ENCODE results near the gene NAA60. TPM values are rescaled to one million over a fixed set of nuclear protein-coding genes. Genes with fewer than 3 reads are reported as not detected.

NAA60 gene
- total and polyA plus RNA-seq, 2 experiments from 2014 or later, result 11.2 to 49.4 TPM

GRCh38 chr16:3485821-3486505 is 42.5 kb downstream of the NAA60 start:
- Histone ChIP-seq H4K20me1 (ENCODE audit: insufficient read depth) (no peaks in the 10 kb centered on the region), H3F3A (ENCODE audit: insufficient read depth) (no peaks in the 10 kb centered on the region), H3K4me1 (ENCODE audit: insufficient read depth) (no peaks in the 10 kb centered on the region), H3K4me2 (ENCODE audit: unreplicated experiment) (no peak overlapping the region), H3K9me2 (ENCODE audit: insufficient read depth) (no peaks in the 10 kb centered on the region), H3K27me3 (replicated peaks; ENCODE audit: insufficient read depth) (no peaks in the 10 kb centered on the region), H3K27ac (no peak overlapping the region), H2AFZ (no peak overlapping the region), H3K9me3 (ENCODE audit: low read depth) (no peaks in the 10 kb centered on the region), H3K9ac (no peak overlapping the region), H3K4me3 (no peak overlapping the region), H3K79me2 (ENCODE audit: insufficient read depth) (peaks cover 13% of the 10 kb centered on the region; the same call in 1 of the 2 replicates), H3K36me3 (ENCODE audit: low read depth) (peaks cover 18% of the 10 kb centered on the region; the same call in 1 of the 2 replicates)
- no peak for DNase-seq
- WGBS, 2 experiments (ENCODE audit: low coverage in 1 of 2, low lambda C conversion rate in 2 of 2, missing lambda C conversion rate in 2 of 2), result 87 to 91% methylated on average over 20 of the region's 20 CpGs
- in situ Hi-C loops (cut with MboI), result no loop called here
- TF ChIP-seq EZH2phosphoT487 (IDR thresholded peaks at IDR 0.05; ENCODE audit: insufficient read depth, low read depth), result no peak
- no peak for TF ChIP-seq EZH2 (IDR thresholded peaks at IDR 0.05; ENCODE audit: insufficient read depth, poor library complexity, severe bottlenecking)

- WGBS, 2 experiments (ENCODE audit: low coverage in 1 of 2, low lambda C conversion rate in 2 of 2, missing lambda C conversion rate in 2 of 2), result 92 to 93% methylated on average over 23 to 24 of the region's 24 CpGs
- in situ Hi-C loops (cut with MboI), result no loop called here
- Histone ChIP-seq H4K20me1 (ENCODE audit: insufficient read depth) (no peaks in the 10 kb centered on the region), H3K79me2 (ENCODE audit: insufficient read depth) (peaks cover 6% of the 10 kb centered on the region; the same call in 1 of the 2 replicates), H2AFZ (no peak overlapping the region), H3K36me3 (ENCODE audit: low read depth) (peaks cover 18% of the 10 kb centered on the region; the same call in 1 of the 2 replicates), H3F3A (ENCODE audit: insufficient read depth) (no peaks in the 10 kb centered on the region), H3K4me1 (ENCODE audit: insufficient read depth) (no peaks in the 10 kb centered on the region), H3K4me3 (no peak overlapping the region), H3K9ac (no peak overlapping the region), H3K9me3 (ENCODE audit: low read depth) (no peaks in the 10 kb centered on the region), H3K9me2 (ENCODE audit: insufficient read depth) (no peaks in the 10 kb centered on the region), H3K27me3 (replicated peaks; ENCODE audit: insufficient read depth) (no peaks in the 10 kb centered on the region), H3K4me2 (ENCODE audit: unreplicated experiment) (no peak overlapping the region), H3K27ac (no peak overlapping the region)
- no peak for DNase-seq
- TF ChIP-seq EZH2 (IDR thresholded peaks at IDR 0.05; ENCODE audit: insufficient read depth, poor library complexity, severe bottlenecking), result no peak
- no peak for TF ChIP-seq EZH2phosphoT487 (IDR thresholded peaks at IDR 0.05; ENCODE audit: insufficient read depth, low read depth)
These were observed 43.2 kb downstream of the NAA60 start for GRCh38 chr16:3486506-3487215.

- Histone ChIP-seq H3K36me3 (ENCODE audit: low read depth) (peaks cover 13% of the 10 kb centered on the region; the same call in 1 of the 2 replicates), H3K27ac (no peak overlapping the region), H3K9me3 (ENCODE audit: low read depth) (no peaks in the 10 kb centered on the region), H3K27me3 (replicated peaks; ENCODE audit: insufficient read depth) (no peaks in the 10 kb centered on the region), H2AFZ (no peak overlapping the region), H3K4me3 (no peak overlapping the region), H3K79me2 (ENCODE audit: insufficient read depth) (no peaks in the 10 kb centered on the region), H3K9ac (no peak overlapping the region), H3K4me1 (ENCODE audit: insufficient read depth) (no peaks in the 10 kb centered on the region), H3K4me2 (ENCODE audit: unreplicated experiment) (no peak overlapping the region), H3F3A (ENCODE audit: insufficient read depth) (no peaks in the 10 kb centered on the region), H4K20me1 (ENCODE audit: insufficient read depth) (no peaks in the 10 kb centered on the region), H3K9me2 (ENCODE audit: insufficient read depth) (no peaks in the 10 kb centered on the region)
- 86 to 89% methylated on average over 24 of the region's 24 CpGs for WGBS, 2 experiments (ENCODE audit: low coverage in 1 of 2, low lambda C conversion rate in 2 of 2, missing lambda C conversion rate in 2 of 2)
- in situ Hi-C loops (cut with MboI), result no loop called here
- no peak for DNase-seq
- TF ChIP-seq EZH2phosphoT487 (IDR thresholded peaks at IDR 0.05; ENCODE audit: insufficient read depth, low read depth) (no peak), EZH2 (IDR thresholded peaks at IDR 0.05; ENCODE audit: insufficient read depth, poor library complexity, severe bottlenecking) (no peak)
These were observed 44.3 kb downstream of the NAA60 start for GRCh38 chr16:3487521-3488410.

- TF ChIP-seq EZH2phosphoT487 (IDR thresholded peaks at IDR 0.05; ENCODE audit: insufficient read depth, low read depth), result no peak
- TF ChIP-seq EZH2 (IDR thresholded peaks at IDR 0.05; ENCODE audit: insufficient read depth, poor library complexity, severe bottlenecking), result no peak
- Histone ChIP-seq H2AFZ (no peak overlapping the region), H3K4me1 (ENCODE audit: insufficient read depth) (no peaks in the 10 kb centered on the region), H3K27ac (no peak overlapping the region), H3K27me3 (replicated peaks; ENCODE audit: insufficient read depth) (no peaks in the 10 kb centered on the region), H4K20me1 (ENCODE audit: insufficient read depth) (no peaks in the 10 kb centered on the region), H3K36me3 (ENCODE audit: low read depth) (peaks cover 4% of the 10 kb centered on the region; the same call in 1 of the 2 replicates), H3K4me2 (ENCODE audit: unreplicated experiment) (no peak overlapping the region), H3K79me2 (ENCODE audit: insufficient read depth) (no peaks in the 10 kb centered on the region), H3F3A (ENCODE audit: insufficient read depth) (no peaks in the 10 kb centered on the region), H3K9me3 (ENCODE audit: low read depth) (no peaks in the 10 kb centered on the region), H3K9ac (no peak overlapping the region), H3K9me2 (ENCODE audit: insufficient read depth) (no peaks in the 10 kb centered on the region), H3K4me3 (no peak overlapping the region)
- DNase-seq, result no peak
- in situ Hi-C loops (cut with MboI), result no loop called here
- 67 to 69% methylated on average over 9 of the region's 13 CpGs for WGBS, 2 experiments (ENCODE audit: low coverage in 1 of 2, low lambda C conversion rate in 2 of 2, missing lambda C conversion rate in 2 of 2)
These were observed 45.3 kb downstream of the NAA60 start for GRCh38 chr16:3488801-3489200.
